ENCODE measurements around the gene CHGA. TPM values are rescaled to one million over a fixed set of nuclear protein-coding genes. Genes with fewer than 3 reads are reported as not detected.

The CHGA gene
- total RNA-seq, 1 experiment from 2014 or later, result not detected

DNA sequence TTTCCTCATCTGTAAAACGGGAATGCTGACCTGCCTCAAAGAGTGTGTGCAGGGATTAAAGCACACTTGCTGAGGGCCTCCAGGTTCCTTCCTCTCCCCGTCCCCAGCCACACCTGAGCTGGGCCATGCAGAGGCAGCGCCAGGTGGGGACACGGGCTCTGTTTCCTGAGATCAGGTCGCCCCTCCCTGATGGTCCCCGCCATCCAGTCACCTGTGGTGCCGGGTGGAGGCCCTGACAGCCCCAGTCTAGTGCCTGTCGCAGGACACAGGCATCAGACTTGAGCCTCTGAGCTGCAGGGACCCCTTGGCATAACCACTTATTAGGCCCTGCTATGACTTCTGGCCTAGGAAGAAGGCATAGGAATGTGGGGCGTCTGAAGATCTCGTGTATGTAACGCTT, 12.5 kb downstream of the CHGA start:
- no peak for ATAC-seq
- DNase-seq (ENCODE audit: low read depth, low spot score), result no peak
- H3K27me3 ChIP-seq (ENCODE audit: control insufficient read depth, insufficient read depth, low read length), result no peaks in the 10 kb centered on the region
- no peaks in the 10 kb centered on the region for H3K9me3 ChIP-seq (ENCODE audit: control insufficient read depth, insufficient read depth, low read depth, low read length)
- no peak overlapping the region for H3K4me3 ChIP-seq (ENCODE audit: low read depth in 2 of 2, low read length in 2 of 2)
- ChIA-PET POLR2A (no interaction called here), CTCF (no interaction called here)
- H3K4me1 ChIP-seq (ENCODE audit: control insufficient read depth, insufficient read depth, low read length), result no peaks in the 10 kb centered on the region
- intact Hi-C loops (cut with micrococcal nuclease; ENCODE audit: unreplicated experiment) (no loop called here), in situ Hi-C loops (cut with HindIII; ENCODE audit: low pct_unique_long_range_greater_than_20kb, low sequenced_read_pairs) (no loop called here)
- no TSS peak for BruUV-seq (replicated peaks)
- H3K27ac ChIP-seq (ENCODE audit: low read length), result no peak overlapping the region
- TF ChIP-seq SIN3A (IDR thresholded peaks at IDR 0.05; ENCODE audit: borderline replicate concordance, insufficient read depth, low read depth, low read length) (no peak), TCF7L2 (IDR thresholded peaks at IDR 0.05; ENCODE audit: low read depth, low read length) (no peak), POLR2AphosphoS5 (IDR thresholded peaks at IDR 0.05; ENCODE audit: low read depth, low read length) (no peak)
- TF ChIP-seq, protein P1, sequence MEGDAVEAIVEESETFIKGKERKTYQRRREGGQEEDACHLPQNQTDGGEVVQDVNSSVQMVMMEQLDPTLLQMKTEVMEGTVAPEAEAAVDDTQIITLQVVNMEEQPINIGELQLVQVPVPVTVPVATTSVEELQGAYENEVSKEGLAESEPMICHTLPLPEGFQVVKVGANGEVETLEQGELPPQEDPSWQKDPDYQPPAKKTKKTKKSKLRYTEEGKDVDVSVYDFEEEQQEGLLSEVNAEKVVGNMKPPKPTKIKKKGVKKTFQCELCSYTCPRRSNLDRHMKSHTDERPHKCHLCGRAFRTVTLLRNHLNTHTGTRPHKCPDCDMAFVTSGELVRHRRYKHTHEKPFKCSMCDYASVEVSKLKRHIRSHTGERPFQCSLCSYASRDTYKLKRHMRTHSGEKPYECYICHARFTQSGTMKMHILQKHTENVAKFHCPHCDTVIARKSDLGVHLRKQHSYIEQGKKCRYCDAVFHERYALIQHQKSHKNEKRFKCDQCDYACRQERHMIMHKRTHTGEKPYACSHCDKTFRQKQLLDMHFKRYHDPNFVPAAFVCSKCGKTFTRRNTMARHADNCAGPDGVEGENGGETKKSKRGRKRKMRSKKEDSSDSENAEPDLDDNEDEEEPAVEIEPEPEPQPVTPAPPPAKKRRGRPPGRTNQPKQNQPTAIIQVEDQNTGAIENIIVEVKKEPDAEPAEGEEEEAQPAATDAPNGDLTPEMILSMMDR (IDR thresholded peaks at IDR 0.05), result no peak
- TF ChIP-seq, protein P2, sequence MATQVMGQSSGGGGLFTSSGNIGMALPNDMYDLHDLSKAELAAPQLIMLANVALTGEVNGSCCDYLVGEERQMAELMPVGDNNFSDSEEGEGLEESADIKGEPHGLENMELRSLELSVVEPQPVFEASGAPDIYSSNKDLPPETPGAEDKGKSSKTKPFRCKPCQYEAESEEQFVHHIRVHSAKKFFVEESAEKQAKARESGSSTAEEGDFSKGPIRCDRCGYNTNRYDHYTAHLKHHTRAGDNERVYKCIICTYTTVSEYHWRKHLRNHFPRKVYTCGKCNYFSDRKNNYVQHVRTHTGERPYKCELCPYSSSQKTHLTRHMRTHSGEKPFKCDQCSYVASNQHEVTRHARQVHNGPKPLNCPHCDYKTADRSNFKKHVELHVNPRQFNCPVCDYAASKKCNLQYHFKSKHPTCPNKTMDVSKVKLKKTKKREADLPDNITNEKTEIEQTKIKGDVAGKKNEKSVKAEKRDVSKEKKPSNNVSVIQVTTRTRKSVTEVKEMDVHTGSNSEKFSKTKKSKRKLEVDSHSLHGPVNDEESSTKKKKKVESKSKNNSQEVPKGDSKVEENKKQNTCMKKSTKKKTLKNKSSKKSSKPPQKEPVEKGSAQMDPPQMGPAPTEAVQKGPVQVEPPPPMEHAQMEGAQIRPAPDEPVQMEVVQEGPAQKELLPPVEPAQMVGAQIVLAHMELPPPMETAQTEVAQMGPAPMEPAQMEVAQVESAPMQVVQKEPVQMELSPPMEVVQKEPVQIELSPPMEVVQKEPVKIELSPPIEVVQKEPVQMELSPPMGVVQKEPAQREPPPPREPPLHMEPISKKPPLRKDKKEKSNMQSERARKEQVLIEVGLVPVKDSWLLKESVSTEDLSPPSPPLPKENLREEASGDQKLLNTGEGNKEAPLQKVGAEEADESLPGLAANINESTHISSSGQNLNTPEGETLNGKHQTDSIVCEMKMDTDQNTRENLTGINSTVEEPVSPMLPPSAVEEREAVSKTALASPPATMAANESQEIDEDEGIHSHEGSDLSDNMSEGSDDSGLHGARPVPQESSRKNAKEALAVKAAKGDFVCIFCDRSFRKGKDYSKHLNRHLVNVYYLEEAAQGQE (IDR thresholded peaks at IDR 0.05; ENCODE audit: insufficient read depth in 1 of 2, low read depth in 2 of 2, low read length in 1 of 2), result no peak
- no peaks in the 10 kb centered on the region for H3K36me3 ChIP-seq (ENCODE audit: control insufficient read depth, insufficient read depth, low read length)

DNA sequence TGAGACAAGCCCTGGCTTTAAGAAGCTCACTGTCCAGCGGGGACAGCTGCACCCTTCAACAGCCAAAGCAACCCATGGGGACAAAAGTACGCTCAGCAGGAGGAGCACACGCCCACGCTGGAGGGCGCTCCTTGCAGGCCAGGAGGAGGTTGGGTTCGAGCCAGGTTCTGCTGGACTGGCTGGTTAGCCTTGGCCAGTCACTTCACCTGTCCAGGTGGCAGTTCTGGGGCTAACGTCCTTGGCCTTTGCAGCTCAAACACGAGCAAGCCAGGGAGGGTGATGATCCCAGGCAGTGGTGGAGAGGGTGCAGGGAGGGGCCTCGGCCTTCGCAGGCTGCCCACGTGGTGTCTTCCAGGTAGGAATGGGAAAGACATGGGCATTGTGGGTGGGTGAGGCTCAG, 13.1 kb downstream of the CHGA start:
- intact Hi-C loops (cut with micrococcal nuclease; ENCODE audit: unreplicated experiment) (no loop called here), in situ Hi-C loops (cut with HindIII; ENCODE audit: low pct_unique_long_range_greater_than_20kb, low sequenced_read_pairs) (no loop called here)
- TF ChIP-seq POLR2AphosphoS5 (IDR thresholded peaks at IDR 0.05; ENCODE audit: low read depth, low read length) (no peak), SIN3A (IDR thresholded peaks at IDR 0.05; ENCODE audit: borderline replicate concordance, insufficient read depth, low read depth, low read length) (no peak), TCF7L2 (IDR thresholded peaks at IDR 0.05; ENCODE audit: low read depth, low read length) (no peak)
- TF ChIP-seq, protein P1 (IDR thresholded peaks at IDR 0.05), result no peak
- TF ChIP-seq, protein P2 (IDR thresholded peaks at IDR 0.05; ENCODE audit: insufficient read depth in 1 of 2, low read depth in 2 of 2, low read length in 1 of 2), result no peak
- ATAC-seq (no peak), DNase-seq (ENCODE audit: low read depth, low spot score) (no peak)
- no peak overlapping the region for H3K4me3 ChIP-seq (ENCODE audit: low read depth in 2 of 2, low read length in 2 of 2)
- no peak overlapping the region for H3K27ac ChIP-seq (ENCODE audit: low read length)
- POLR2A ChIA-PET, result no interaction called here
- CTCF ChIA-PET, result interaction anchor here (0.6 kb wide), 1 partner anchor 122 kb away, joined by 3 read pairs; no protein-coding TSS in a partner anchor
- no TSS peak for BruUV-seq (replicated peaks)
- no peaks in the 10 kb centered on the region for H3K9me3 ChIP-seq (ENCODE audit: control insufficient read depth, insufficient read depth, low read depth, low read length)
- H3K36me3 ChIP-seq (ENCODE audit: control insufficient read depth, insufficient read depth, low read length), result no peaks in the 10 kb centered on the region
- no peaks in the 10 kb centered on the region for H3K4me1 ChIP-seq (ENCODE audit: control insufficient read depth, insufficient read depth, low read length)
- H3K27me3 ChIP-seq (ENCODE audit: control insufficient read depth, insufficient read depth, low read length), result no peaks in the 10 kb centered on the region

All from Panc1 (cell line).